ENCODE data around the gene MBOAT1. TPM values are rescaled to one million over a fixed set of nuclear protein-coding genes. Genes with fewer than 3 reads are reported as not detected.
A peak's percentile ranks its signal among the peaks of the same experiment; 100 is the strongest.
"Not testable (repeated sequence)": the region's sequence is repeated elsewhere in the genome, so short reads cannot be mapped to it uniquely, and the experiment has no call there.

Gene MBOAT1
- total RNA-seq, result 9.3 TPM

- DNase-seq, result peak; percentile 96
Measured at GRCh38 chr6:20212392-20213111, at the start of gene MBOAT1. Gene MBOAT1 (minus strand): TSS chr6:20212469. CDS start chr6:20212234, 235 bp downstream.

GRCh38 chr6:20261685-20262084 is 49.4 kb upstream of the MBOAT1 start:
- DNase-seq, result no peak

- DNase-seq, result no peak
Measured at GRCh38 chr6:20260360-20260759, 48.1 kb upstream of the MBOAT1 start.

- DNase-seq, result no peak
Measured at GRCh38 chr6:20259316-20260049, 47.2 kb upstream of the MBOAT1 start.

- no peak for DNase-seq
Measured at GRCh38 chr6:20255428-20255827, 43.2 kb upstream of the MBOAT1 start.

- no peak for DNase-seq
Measured at GRCh38 chr6:20254295-20254694, 42.0 kb upstream of the MBOAT1 start.

- DNase-seq, result no peak
Measured at GRCh38 chr6:20253021-20253420, 40.8 kb upstream of the MBOAT1 start.

- DNase-seq, result no peak
Measured at GRCh38 chr6:20252311-20252710, 40.0 kb upstream of the MBOAT1 start.

- DNase-seq, result no peak
Measured at GRCh38 chr6:20251525-20251924, 39.3 kb upstream of the MBOAT1 start.

- DNase-seq, result no peak
Measured at GRCh38 chr6:20246125-20246524, 33.9 kb upstream of the MBOAT1 start.

GRCh38 chr6:20244807-20245681 is 32.8 kb upstream of the MBOAT1 start:
- DNase-seq, result not testable (repeated sequence)

GRCh38 chr6:20243288-20243687 is 31.0 kb upstream of the MBOAT1 start:
- DNase-seq, result no peak

- no peak for DNase-seq
Measured at GRCh38 chr6:20242397-20242796, 30.1 kb upstream of the MBOAT1 start.

- no peak for DNase-seq
Measured at GRCh38 chr6:20241102-20241501, 28.8 kb upstream of the MBOAT1 start.

GRCh38 chr6:20238688-20239587 is 26.7 kb upstream of the MBOAT1 start:
- DNase-seq, result no peak

- DNase-seq, result no peak
Measured at GRCh38 chr6:20237677-20238460, 25.6 kb upstream of the MBOAT1 start.

- DNase-seq, result no peak
Measured at GRCh38 chr6:20236909-20237600, 24.8 kb upstream of the MBOAT1 start.

GRCh38 chr6:20236344-20236743 is 24.1 kb upstream of the MBOAT1 start:
- no peak for DNase-seq

- DNase-seq, result no peak
Measured at GRCh38 chr6:20235041-20235440, 22.8 kb upstream of the MBOAT1 start.

- no peak for DNase-seq
Measured at GRCh38 chr6:20234136-20234535, 21.9 kb upstream of the MBOAT1 start.

All from tongue (tissue), 2 donors.